IMR-90 (cell line): Measurements from ENCODE around the gene CHRM5. TPM values are rescaled to one million over a fixed set of nuclear protein-coding genes. Genes with fewer than 3 reads are reported as not detected.

ENCODE experiments used
- ATAC-seq: fragments of 200-7000 bp; cut with Tn5 transposase; 2 replicates; pipeline ENCODE4 v1.9.1; 2020; ENCODE audit warnings: low read depth, mild to moderate bottlenecking, moderate library complexity
- BruUV-seq: library from RNA; stranded (reverse); fragments of 400-500 nt; replicated peaks from 2 replicates; lab custom pipeline; 2021; lab: Mats Ljungman, UMichigan
- CTCF ChIA-PET: fragments of 300-600 bp; formaldehyde crosslinking; extraction: SDS; loops from one replicate; lab custom pipeline; 2021; ENCODE audit warnings: antibody characterized with exemption; lab: Yijun Ruan, JAX
- POLR2A ChIA-PET: fragments of 300-600 bp; sonication (Branson Sonifier 250); formaldehyde crosslinking; loops from one replicate; lab custom pipeline; 2022; ENCODE audit warnings: antibody characterized with exemption; ENCODE audit not compliant: unreplicated experiment; lab: Charles Lee
- DNase-seq: peaks from one replicate; pipeline ENCODE4 v3.0.0; 2013
- H2AFZ ChIP-seq: replicated peaks from 2 replicates; pipeline ENCODE3; 2013; ENCODE audit warnings: low read length, mild to moderate bottlenecking; ENCODE audit not compliant: poor library complexity
- H2AK5ac ChIP-seq: 2 replicates; pipeline ENCODE4 v1.6.1; 2013; ENCODE audit warnings: low read depth, low read length, inconsistent platforms
- H2AK9ac ChIP-seq: replicated peaks from 2 replicates; pipeline ENCODE3; 2013; ENCODE audit warnings: mild to moderate bottlenecking, low read depth, low read length, moderate library complexity; ENCODE audit not compliant: poor library complexity
- H2BK120ac ChIP-seq: 2 replicates; pipeline ENCODE4 v1.6.1; 2013; ENCODE audit warnings: low read depth, low read length, inconsistent platforms
- H2BK15ac ChIP-seq: 3 replicates; pipeline ENCODE4 v1.6.1; 2013; ENCODE audit warnings: low read depth, low read length, inconsistent platforms
- H2BK20ac ChIP-seq: 2 replicates; pipeline ENCODE4 v1.6.1; 2013; ENCODE audit warnings: low read depth, mild to moderate bottlenecking, inconsistent platforms, low read length, moderate library complexity
- H2BK5ac ChIP-seq: 2 replicates; pipeline ENCODE4 v1.6.1; 2013; ENCODE audit warnings: mild to moderate bottlenecking, low read depth, low read length, inconsistent platforms; ENCODE audit not compliant: poor library complexity, severe bottlenecking
- H3K14ac ChIP-seq: replicated peaks from 2 replicates; pipeline ENCODE4 v1.6.1; 2013; ENCODE audit warnings: low read depth, low read length, inconsistent platforms
- H3K18ac ChIP-seq: 2 replicates; pipeline ENCODE4 v1.6.1; 2013; ENCODE audit warnings: low read depth, low read length, control low read depth
- H3K23ac ChIP-seq: 2 replicates; pipeline ENCODE4 v1.6.1; 2013; ENCODE audit warnings: low read depth, low read length, inconsistent platforms
- H3K27ac ChIP-seq: 2 replicates; pipeline ENCODE4 v1.5.1; 2013; ENCODE audit warnings: mild to moderate bottlenecking, control low read depth, low read length; ENCODE audit not compliant: insufficient read depth
- H3K27me3 ChIP-seq: 2 replicates; pipeline ENCODE4 v1.6.1; 2013; ENCODE audit warnings: low read length; ENCODE audit not compliant: control insufficient read depth, insufficient read depth
- H3K36me3 ChIP-seq: 2 replicates; pipeline ENCODE4 v1.6.1; 2013; ENCODE audit warnings: low read length, mixed read lengths; ENCODE audit not compliant: control insufficient read depth, insufficient read depth
- H3K4ac ChIP-seq: 2 replicates; pipeline ENCODE4 v1.6.1; 2013; ENCODE audit warnings: low read depth, low read length, inconsistent platforms
- H3K4me1 ChIP-seq: 2 replicates; pipeline ENCODE4 v1.6.1; 2013; ENCODE audit warnings: low read length, mixed read lengths; ENCODE audit not compliant: control insufficient read depth, insufficient read depth
- H3K4me2 ChIP-seq: 2 replicates; pipeline ENCODE4 v1.6.1; 2013; ENCODE audit warnings: low read depth, mild to moderate bottlenecking, control low read depth, low read length, moderate library complexity
- H3K4me3 ChIP-seq: 2 replicates; pipeline ENCODE4 v1.5.1; 2013; ENCODE audit warnings: low read depth, mild to moderate bottlenecking, control low read depth, low read length, moderate library complexity; ENCODE audit not compliant: insufficient read depth
- H3K56ac ChIP-seq: 2 replicates; pipeline ENCODE4 v1.6.1; 2013; ENCODE audit warnings: low read length, inconsistent platforms; ENCODE audit not compliant: insufficient read depth; ENCODE audit errors: extremely low read depth
- H3K79me1 ChIP-seq, 2 experiments: 2 replicates each; pipeline ENCODE4 v1.6.1; 2013; ENCODE audit warnings: low read length in 2 of 2, inconsistent platforms in 1 of 2, low read depth in 1 of 2
- H3K9ac ChIP-seq: 2 replicates; pipeline ENCODE4 v1.6.1; 2013; ENCODE audit warnings: low read depth, low read length, control low read depth
- H3K9me1 ChIP-seq: 2 replicates; pipeline ENCODE4 v1.6.1; 2013; ENCODE audit warnings: low read length, inconsistent platforms; ENCODE audit not compliant: insufficient read depth
- H3K9me3 ChIP-seq: 2 replicates; pipeline ENCODE4 v1.6.1; 2013; ENCODE audit warnings: low read length; ENCODE audit not compliant: control insufficient read depth, insufficient read depth
- H4K20me1 ChIP-seq: 2 replicates; pipeline ENCODE4 v1.6.1; 2013; ENCODE audit warnings: low read length, inconsistent platforms; ENCODE audit not compliant: insufficient read depth
- H4K5ac ChIP-seq: 2 replicates; pipeline ENCODE4 v1.6.1; 2013; ENCODE audit warnings: mild to moderate bottlenecking, low read depth, low read length, control low read depth
- H4K8ac ChIP-seq, 2 experiments: 2 replicates each; pipeline ENCODE4 v1.6.1; 2013; ENCODE audit warnings: low read depth in 2 of 2, low read length in 2 of 2, control low read depth in 1 of 2, inconsistent platforms in 1 of 2
- H4K91ac ChIP-seq: 2 replicates; pipeline ENCODE4 v1.6.1; 2013; ENCODE audit warnings: low read depth, low read length, inconsistent platforms; ENCODE audit not compliant: insufficient read depth
- BHLHE40 ChIP-seq: fragments of 150-350 bp; IDR thresholded peaks from 2 replicates; pipeline ENCODE4 v1.6.1; 2016; ENCODE audit warnings: mild to moderate bottlenecking, low read depth, low read length
- CEBPB ChIP-seq: IDR thresholded peaks from 2 replicates; pipeline ENCODE4 v1.6.1; 2012; ENCODE audit warnings: low read depth, low read length, improper control_type of control experiment
- CHD1 ChIP-seq: IDR thresholded peaks from 2 replicates; pipeline ENCODE4 v1.6.1; 2012; ENCODE audit warnings: low read depth, low read length, improper control_type of control experiment
- FOS ChIP-seq: fragments of 150-350 bp; IDR thresholded peaks from 2 replicates; pipeline ENCODE4 v1.6.1; 2016; ENCODE audit warnings: low read depth, low read length
- MAFK ChIP-seq: IDR thresholded peaks from 2 replicates; pipeline ENCODE4 v1.6.1; 2012; ENCODE audit warnings: low read depth, low read length, improper control_type of control experiment
- MAZ ChIP-seq: IDR thresholded peaks from 2 replicates; pipeline ENCODE4 v1.6.1; 2012; ENCODE audit warnings: low read depth, mild to moderate bottlenecking, low read length, improper control_type of control experiment, moderate library complexity, borderline replicate concordance
- MXI1 ChIP-seq: IDR thresholded peaks from 2 replicates; pipeline ENCODE4 v1.6.1; 2012; ENCODE audit warnings: low read depth, mild to moderate bottlenecking, low read length, moderate library complexity, borderline replicate concordance
- NFE2L2 ChIP-seq: fragments of 150-350 bp; IDR thresholded peaks from 2 replicates; pipeline ENCODE4 v1.6.1; 2016; ENCODE audit warnings: low read depth, mild to moderate bottlenecking, low read length
- POLR2A ChIP-seq: IDR thresholded peaks from 2 replicates; pipeline ENCODE4 v1.6.1; 2012; ENCODE audit warnings: mild to moderate bottlenecking, low read depth, low read length
- RAD21 ChIP-seq: IDR thresholded peaks from 2 replicates; pipeline ENCODE4 v1.6.1; 2012; ENCODE audit warnings: low read length, improper control_type of control experiment
- RCOR1 ChIP-seq: IDR thresholded peaks from 2 replicates; pipeline ENCODE4 v1.6.1; 2012; ENCODE audit warnings: mild to moderate bottlenecking, low read length, improper control_type of control experiment; ENCODE audit not compliant: insufficient replicate concordance
- RFX5 ChIP-seq: IDR thresholded peaks from 2 replicates; pipeline ENCODE4 v1.8.0; 2012; ENCODE audit warnings: low read depth, mild to moderate bottlenecking, low read length, moderate library complexity
- SMC3 ChIP-seq: fragments of 150-350 bp; IDR thresholded peaks from 2 replicates; pipeline ENCODE4 v1.6.1; 2016; ENCODE audit warnings: low read depth, mild to moderate bottlenecking, antibody characterized with exemption, low read length, moderate library complexity
- WGBS, 2 experiments: methylation state at CpG; one replicate each; pipeline versions ENCODE4 v1.1.5 to v1.1.7; 2013; ENCODE audit warnings: missing lambda C conversion rate in 2 of 2; ENCODE audit not compliant: insufficient read length in 1 of 2; ENCODE audit errors: extremely low coverage in 2 of 2; 5-methylcytosine and 5-hydroxymethylcytosine counted together
- dilution Hi-C: fragments of 300-500 bp; cut with HindIII; formaldehyde crosslinking; loops from one replicate; pipeline ENCODE4 v1.14.3; 2018; ENCODE audit warnings: low sequenced_read_pairs; ENCODE audit not compliant: unreplicated experiment
- in situ Hi-C: fragments of 300-500 bp; cut with MboI; formaldehyde crosslinking; loops from 3 replicates; pipeline ENCODE4 v1.14.3; 2019; ENCODE audit warnings: low sequenced_read_pairs, inconsistent platforms, mixed read lengths
- intact Hi-C: fragments of 100-400 bp; cut with micrococcal nuclease; formaldehyde crosslinking; loops from 2 replicates; pipeline ENCODE4 v1.10.0; 2022
- polyA plus RNA-seq, 3 experiments: library from polyadenylated mRNA; depleted of rRNA; stranded (reverse); fragments of >200 nt; gene quantifications; 2 replicates each; pipeline ENCODE4 v1.2.3, GENCODE V29; 2012; ENCODE audit warnings: low replicate concordance in 1 of 3
- total RNA-seq: library from RNA; depleted of rRNA; stranded (reverse); fragments of >200 nt; gene quantifications from 2 replicates; pipeline ENCODE4 v1.2.3, GENCODE V29; 2012
- TF ChIP-seq, protein P1 (sequence below): conservative IDR thresholded peaks from 2 replicates; pipeline ENCODE4 v1.5.1; 2012; ENCODE audit warnings: mild to moderate bottlenecking, low read depth, low read length, improper control_type of control experiment
- TF ChIP-seq, protein P2 (sequence below): fragments of 150-350 bp; IDR thresholded peaks from 2 replicates; pipeline ENCODE4 v1.6.1; 2017; ENCODE audit warnings: mild to moderate bottlenecking, antibody characterized with exemption, low read length, low read depth
- TF ChIP-seq, protein P3 (sequence below): fragments of 150-350 bp; IDR thresholded peaks from 2 replicates; pipeline ENCODE4 v1.6.1; 2016; ENCODE audit warnings: low read depth, mild to moderate bottlenecking, low read length, moderate library complexity, borderline replicate concordance

Gene CHRM5
- total and polyA plus RNA-seq, 2 of the 4 experiments (the other 2 are of a cell fraction) = under 0.01 to 0.03 TPM

DNA sequence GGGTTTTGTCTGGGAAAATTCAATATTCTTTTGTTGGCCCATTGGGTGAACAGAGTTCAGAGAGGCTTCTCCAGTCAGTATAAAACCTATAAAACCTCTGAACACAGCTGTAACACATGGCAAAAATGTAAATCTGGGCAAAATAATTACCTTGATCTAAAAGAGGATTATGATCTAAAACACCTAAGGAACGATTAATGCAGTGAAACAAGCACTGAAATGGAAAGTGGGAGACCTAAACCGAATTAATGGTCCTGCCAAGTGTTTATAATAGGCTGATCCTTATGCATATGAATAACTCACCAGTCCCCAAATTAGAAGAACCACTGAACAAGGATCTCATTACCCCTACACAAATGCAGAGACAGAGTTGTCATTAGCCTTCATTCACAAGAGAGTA lies 38.1 kb downstream of the CHRM5 start:
- no peaks in the 10 kb centered on the region for H3K4me1 ChIP-seq
- H4K20me1 ChIP-seq = no peaks in the 10 kb centered on the region; the same call in 1 of the 2 replicates
- no peak overlapping the region for H2AK5ac ChIP-seq
- H3K4me2 ChIP-seq = no peak overlapping the region
- no peak overlapping the region for H2AK9ac ChIP-seq
- H2BK20ac ChIP-seq = no peak overlapping the region
- H2BK15ac ChIP-seq = no peak overlapping the region
- H3K4ac ChIP-seq = no peak overlapping the region
- H3K27ac ChIP-seq = no peak overlapping the region
- H4K5ac ChIP-seq = no peak overlapping the region
- no peaks in the 10 kb centered on the region for H3K36me3 ChIP-seq
- no peak overlapping the region for H3K4me3 ChIP-seq
- H2BK5ac ChIP-seq = no peak overlapping the region
- H3K56ac ChIP-seq = no peak overlapping the region
- H3K14ac ChIP-seq = no peak overlapping the region
- H3K9me1 ChIP-seq = no peaks in the 10 kb centered on the region
- intact Hi-C loops = no loop called here
- no peak overlapping the region for H3K9ac ChIP-seq
- peaks cover 0 to 8% of the 10 kb centered on the region in 2 experiments; a peak in 1 of 4 replicates for H3K79me1 ChIP-seq
- no peak for DNase-seq
- no peak overlapping the region for H2BK120ac ChIP-seq
- CTCF ChIA-PET = no interaction called here
- no CpG with 5 or more reads among the region's 2 CpGs for WGBS, 2 experiments
- H3K9me3 ChIP-seq = no peaks in the 10 kb centered on the region
- POLR2A ChIA-PET = no interaction called here
- no peak for ATAC-seq
- TF ChIP-seq RCOR1 (no peak), BHLHE40 (no peak), CHD1 (no peak), MAZ (no peak), NFE2L2 (no peak), MAFK (no peak), RFX5 (no peak), RAD21 (no peak), SMC3 (no peak), CEBPB (no peak), POLR2A (no peak), MXI1 (no peak), FOS (no peak)
- TF ChIP-seq, protein P1, sequence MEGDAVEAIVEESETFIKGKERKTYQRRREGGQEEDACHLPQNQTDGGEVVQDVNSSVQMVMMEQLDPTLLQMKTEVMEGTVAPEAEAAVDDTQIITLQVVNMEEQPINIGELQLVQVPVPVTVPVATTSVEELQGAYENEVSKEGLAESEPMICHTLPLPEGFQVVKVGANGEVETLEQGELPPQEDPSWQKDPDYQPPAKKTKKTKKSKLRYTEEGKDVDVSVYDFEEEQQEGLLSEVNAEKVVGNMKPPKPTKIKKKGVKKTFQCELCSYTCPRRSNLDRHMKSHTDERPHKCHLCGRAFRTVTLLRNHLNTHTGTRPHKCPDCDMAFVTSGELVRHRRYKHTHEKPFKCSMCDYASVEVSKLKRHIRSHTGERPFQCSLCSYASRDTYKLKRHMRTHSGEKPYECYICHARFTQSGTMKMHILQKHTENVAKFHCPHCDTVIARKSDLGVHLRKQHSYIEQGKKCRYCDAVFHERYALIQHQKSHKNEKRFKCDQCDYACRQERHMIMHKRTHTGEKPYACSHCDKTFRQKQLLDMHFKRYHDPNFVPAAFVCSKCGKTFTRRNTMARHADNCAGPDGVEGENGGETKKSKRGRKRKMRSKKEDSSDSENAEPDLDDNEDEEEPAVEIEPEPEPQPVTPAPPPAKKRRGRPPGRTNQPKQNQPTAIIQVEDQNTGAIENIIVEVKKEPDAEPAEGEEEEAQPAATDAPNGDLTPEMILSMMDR = no peak
- TF ChIP-seq, protein P2, sequence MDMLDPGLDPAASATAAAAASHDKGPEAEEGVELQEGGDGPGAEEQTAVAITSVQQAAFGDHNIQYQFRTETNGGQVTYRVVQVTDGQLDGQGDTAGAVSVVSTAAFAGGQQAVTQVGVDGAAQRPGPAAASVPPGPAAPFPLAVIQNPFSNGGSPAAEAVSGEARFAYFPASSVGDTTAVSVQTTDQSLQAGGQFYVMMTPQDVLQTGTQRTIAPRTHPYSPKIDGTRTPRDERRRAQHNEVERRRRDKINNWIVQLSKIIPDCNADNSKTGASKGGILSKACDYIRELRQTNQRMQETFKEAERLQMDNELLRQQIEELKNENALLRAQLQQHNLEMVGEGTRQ = no peak
- TF ChIP-seq, protein P3, sequence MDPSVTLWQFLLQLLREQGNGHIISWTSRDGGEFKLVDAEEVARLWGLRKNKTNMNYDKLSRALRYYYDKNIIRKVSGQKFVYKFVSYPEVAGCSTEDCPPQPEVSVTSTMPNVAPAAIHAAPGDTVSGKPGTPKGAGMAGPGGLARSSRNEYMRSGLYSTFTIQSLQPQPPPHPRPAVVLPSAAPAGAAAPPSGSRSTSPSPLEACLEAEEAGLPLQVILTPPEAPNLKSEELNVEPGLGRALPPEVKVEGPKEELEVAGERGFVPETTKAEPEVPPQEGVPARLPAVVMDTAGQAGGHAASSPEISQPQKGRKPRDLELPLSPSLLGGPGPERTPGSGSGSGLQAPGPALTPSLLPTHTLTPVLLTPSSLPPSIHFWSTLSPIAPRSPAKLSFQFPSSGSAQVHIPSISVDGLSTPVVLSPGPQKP = no peak
- H4K8ac ChIP-seq = no peak overlapping the region
- no peak overlapping the region for H4K91ac ChIP-seq
- dilution Hi-C loops = no loop called here
- H3K23ac ChIP-seq = no peak overlapping the region
- in situ Hi-C loops = no loop called here
- H3K18ac ChIP-seq = no peak overlapping the region
- H3K27me3 ChIP-seq = no peaks in the 10 kb centered on the region
- BruUV-seq = no TSS peak
- no peak overlapping the region for H2AFZ ChIP-seq
